HG03354 (cell line): ENCODE results near the gene SUSD3.

ENCODE experiments used
- ATAC-seq: cut with Tn5 transposase; IDR thresholded peaks from one replicate; pipeline ENCODE4 v1.9.1; 2021; ENCODE audit warnings: mild to moderate bottlenecking; ENCODE audit not compliant: unreplicated experiment, poor library complexity, severe bottlenecking

Gene SUSD3

DNA sequence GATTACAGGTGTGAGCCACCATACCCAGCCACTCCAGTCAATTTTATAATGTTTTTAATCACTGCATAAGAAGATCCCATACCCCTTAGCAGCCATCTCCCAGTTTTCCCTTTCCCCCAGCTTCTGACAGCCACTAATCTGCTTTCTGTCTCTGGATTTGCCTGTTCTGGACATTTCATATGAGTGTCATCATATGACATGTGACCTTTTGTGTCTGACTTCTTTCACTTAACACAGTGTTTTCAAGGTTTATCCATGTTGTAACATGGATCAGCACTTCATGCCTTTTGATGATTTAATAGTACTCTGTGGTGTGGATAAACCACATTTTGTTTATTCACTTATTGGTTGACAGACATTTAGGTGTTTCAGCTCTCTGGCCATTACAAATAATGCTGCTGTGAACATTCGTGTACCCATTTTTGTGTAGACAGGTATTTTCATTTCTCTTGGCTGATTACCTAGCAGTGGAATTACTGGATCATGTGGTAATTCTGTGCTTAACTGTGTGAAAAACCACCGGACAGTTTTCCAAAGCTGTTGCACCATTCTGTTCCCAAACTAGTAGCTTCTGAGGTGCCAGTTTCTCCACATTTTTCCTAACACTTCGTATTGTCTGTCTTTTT, 8.6 kb downstream of the SUSD3 start:
- no peak for ATAC-seq

DNA sequence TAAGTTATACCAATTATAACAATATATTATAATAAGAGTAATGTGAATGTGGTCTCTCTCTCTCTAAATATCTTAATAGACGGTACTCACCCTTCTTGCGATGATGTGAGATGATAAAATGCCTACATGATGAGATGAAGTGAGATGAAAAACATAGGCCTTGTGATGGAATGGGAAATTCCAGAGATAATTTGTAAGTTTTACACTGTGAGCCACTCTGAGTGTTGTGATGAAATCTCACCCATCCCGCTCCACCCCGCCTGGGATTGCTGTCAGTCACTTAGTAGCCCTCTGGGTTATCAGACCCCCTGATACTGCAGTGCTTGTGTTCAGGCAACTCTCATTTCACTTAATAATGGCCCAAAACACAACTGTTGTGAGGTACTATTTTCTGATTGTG, 10.5 kb downstream of the SUSD3 start:
- no peak for ATAC-seq

DNA sequence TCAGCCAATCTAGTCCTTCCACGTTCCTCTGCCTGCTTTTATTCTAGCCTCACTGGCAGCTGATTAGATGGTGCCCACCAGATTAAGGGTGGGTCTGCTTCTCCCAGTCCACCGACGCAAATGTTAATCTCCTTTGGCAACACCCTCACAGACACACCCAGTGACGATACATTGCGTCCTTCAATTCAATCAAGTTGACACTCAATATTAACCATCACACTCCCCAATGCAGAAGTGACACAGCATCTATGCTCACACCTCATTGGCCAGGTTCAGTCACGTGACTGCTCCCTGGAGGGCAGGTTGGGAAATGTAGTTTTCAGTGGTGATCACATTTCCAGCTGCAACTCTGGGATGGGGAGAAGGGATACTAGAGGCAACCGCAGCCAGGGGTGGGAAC, 13.0 kb downstream of the SUSD3 start:
- no peak for ATAC-seq

- no peak for ATAC-seq
Observed at GRCh38 chr9:93072383-93072795, 13.9 kb downstream of the SUSD3 start.

DNA sequence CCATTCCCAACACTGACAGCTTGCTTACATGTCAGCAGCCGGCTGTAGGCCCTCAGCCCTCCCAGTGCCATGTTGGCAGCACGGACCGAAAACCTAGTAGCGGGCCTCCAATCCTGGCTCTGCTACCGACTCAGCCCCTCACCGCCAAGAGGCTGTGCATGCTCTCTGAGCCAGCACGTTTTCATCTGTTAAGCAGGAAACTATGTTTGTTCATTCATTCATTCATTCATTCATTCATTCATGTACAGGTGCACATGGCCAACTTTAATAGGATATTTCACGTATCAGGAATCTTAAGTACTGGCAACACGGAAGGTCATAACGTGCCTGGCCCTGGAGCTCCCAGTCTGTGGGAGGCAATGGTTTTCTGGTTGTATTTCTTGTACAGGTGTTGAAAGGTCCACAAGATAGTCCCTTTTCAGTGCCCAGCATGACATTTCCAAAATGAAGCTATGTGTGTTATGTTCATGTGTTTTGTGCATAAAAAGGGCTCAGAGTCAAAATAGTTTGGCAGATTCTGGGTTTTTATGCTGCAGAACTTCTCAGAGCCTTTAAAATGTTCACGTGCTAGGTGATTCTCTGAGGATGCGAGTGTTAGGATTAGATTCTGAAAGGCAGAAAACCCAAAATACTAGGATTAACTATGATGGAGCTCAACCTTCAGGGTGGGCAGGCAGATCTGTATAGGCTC, 17.7 kb downstream of the SUSD3 start:
- no peak for ATAC-seq

DNA sequence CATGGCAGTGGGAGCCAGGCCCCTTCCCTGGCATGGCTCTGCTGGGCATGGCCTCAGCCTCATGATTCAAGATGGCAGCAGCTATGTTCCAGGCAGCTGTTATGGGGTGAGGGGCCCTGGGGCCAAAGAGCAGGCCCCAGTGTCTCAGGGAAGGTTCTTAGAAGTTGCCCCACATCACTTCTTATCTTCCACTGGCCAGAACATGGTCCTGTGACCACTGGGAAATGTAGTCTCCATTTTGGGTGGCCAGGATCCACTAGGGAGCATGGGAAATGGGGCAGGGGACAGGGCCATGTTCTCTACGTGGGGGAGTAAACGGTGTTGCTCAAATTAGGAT, 18.3 kb downstream of the SUSD3 start:
- ATAC-seq = no peak

DNA sequence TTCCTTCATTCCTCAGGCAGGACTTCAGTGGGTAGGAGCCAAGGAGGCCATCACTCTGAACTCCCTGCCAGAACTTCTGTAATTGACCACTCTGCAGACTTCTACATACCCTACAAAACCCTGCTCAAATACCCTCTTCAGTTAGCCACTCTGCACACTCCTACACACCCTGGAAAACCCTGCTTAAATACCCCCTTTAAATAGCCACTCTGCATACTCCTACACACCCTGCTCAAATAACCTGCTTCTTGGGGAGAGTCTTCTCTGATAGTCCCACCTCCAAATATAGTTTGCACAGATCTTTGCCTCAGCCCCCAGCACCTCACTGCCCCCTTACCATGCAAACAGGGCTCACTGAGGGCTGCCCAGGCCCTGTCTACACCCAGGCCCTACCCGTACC, 18.9 kb downstream of the SUSD3 start:
- ATAC-seq = no peak

- no peak for ATAC-seq
Observed at GRCh38 chr9:93077811-93078210, 19.3 kb downstream of the SUSD3 start.

- ATAC-seq = no peak
Observed at GRCh38 chr9:93079371-93079770, 20.9 kb downstream of the SUSD3 start.

GRCh38 chr9:93080406-93080805, 21.9 kb downstream of the SUSD3 start:
- no peak for ATAC-seq

- ATAC-seq = no peak
Observed at GRCh38 chr9:93081081-93081529, 22.6 kb downstream of the SUSD3 start.

DNA sequence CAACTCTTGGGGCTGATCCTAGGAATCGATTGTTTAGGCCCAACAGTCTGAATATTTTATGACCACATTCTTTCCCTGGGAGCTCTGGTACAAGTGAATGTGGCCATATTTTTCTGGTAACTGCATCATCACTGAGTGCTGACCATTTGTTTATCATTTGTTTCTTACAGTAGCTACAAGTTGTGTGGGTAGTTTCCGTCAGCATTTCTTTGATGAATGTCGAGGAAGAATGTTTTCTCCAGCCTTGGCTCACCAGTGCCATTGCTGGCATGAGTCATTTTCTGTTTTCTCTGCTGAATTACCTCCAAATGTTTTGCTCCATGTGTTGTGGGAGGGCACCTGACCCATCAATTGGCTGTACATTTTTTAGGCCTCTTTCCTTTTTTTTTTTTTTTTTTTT, 23.4 kb downstream of the SUSD3 start:
- ATAC-seq = no peak

DNA sequence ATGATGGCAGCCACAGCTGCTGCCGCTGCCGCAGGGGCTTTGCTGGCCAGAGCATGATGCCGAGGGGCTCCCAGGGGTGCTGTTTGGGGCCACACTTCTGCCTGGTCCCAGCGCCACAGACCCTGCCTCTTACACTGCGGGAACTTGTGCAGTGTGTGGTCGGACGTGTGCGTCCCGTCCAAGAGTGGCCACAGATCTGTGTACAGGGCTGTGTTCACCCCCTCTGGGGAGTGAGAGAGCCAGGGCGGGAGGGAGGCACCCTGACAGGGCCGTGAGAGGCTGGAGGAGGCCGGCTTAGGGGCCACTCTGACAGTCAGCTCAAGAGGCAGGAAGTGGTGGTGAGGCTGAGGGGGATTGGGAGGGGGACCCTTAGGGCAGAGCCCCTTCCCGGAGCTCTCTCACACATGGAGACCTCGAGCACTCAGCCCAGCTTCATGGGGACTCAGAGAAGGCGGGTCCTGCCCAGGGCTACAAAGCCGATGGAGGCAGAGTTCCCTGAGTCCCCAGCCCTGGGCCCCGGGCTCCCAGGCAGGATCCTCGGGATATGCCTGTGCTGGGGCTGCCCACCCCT, 24.4 kb downstream of the SUSD3 start:
- no peak for ATAC-seq

DNA sequence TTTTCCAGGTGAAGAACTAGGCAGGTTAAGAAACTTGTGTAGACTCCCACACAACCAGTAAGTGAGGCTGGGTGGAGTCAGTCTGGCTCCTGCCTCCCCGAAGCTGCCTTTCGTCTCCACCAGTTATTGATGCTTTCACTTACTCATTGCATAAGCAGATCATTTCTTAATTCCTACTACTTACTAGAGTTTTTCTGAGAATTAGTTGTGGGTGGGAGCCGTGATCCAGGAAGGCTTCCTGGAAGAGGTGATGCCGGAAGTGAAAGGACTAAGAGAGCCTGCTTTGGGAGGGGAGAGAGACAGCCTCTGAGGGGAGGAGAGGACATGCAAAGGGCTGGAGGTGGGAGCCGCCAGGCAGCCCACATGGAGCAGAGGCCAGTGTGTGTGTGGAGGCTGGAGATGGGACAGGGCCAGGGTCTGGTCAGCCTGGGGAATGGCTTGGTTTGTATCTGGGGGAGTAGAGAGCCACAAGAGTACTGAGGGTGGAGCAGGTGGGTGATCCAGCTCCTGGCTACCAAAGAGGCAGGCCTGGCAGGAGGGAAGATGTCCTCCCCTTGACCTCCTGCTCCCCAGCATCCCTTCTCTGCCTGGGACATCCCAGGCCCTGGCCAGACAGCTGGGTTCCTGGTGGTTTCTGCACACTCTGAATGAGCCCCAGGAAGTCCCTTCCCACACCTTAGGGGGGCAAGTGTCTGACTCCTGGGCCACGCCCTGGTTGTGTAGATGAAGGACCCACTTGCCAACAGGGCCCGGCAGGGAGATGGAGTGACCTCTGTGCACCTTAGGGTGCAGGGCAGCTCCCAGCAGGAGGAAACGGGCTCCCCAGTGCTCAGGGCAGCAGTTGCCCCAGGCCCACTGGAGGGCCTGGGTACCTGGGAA, 25.3 kb downstream of the SUSD3 start:
- ATAC-seq = no peak

GRCh38 chr9:93084471-93084881, 26.0 kb downstream of the SUSD3 start:
- no peak for ATAC-seq

DNA sequence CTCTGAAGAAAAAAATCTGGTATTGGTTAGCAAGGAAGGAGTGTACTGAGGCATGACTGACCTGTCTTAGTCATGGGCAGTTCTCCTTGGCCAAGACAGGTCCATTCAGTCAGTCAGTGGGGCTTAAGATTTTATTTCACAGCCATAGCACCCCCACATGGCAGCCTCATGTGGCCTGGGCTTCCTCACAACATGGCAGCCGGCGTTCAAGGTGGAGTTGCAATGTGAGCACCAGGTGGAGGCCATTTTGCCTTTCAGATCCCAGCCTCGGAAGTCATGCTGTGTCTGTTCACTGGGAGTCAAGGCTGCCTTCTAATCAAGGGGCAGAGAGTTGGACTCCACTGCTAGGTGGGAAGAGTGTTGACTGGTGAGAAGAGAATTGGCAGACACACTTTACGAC, 27.2 kb downstream of the SUSD3 start:
- no peak for ATAC-seq

GRCh38 chr9:93086447-93087224, 28.1 kb downstream of the SUSD3 start:
- no peak for ATAC-seq

GRCh38 chr9:93087971-93088655, 29.6 kb downstream of the SUSD3 start:
- no peak for ATAC-seq

GRCh38 chr9:93088656-93089015, 30.1 kb downstream of the SUSD3 start:
- no peak for ATAC-seq
